ENCODE data around the gene TECTB.

DNA sequence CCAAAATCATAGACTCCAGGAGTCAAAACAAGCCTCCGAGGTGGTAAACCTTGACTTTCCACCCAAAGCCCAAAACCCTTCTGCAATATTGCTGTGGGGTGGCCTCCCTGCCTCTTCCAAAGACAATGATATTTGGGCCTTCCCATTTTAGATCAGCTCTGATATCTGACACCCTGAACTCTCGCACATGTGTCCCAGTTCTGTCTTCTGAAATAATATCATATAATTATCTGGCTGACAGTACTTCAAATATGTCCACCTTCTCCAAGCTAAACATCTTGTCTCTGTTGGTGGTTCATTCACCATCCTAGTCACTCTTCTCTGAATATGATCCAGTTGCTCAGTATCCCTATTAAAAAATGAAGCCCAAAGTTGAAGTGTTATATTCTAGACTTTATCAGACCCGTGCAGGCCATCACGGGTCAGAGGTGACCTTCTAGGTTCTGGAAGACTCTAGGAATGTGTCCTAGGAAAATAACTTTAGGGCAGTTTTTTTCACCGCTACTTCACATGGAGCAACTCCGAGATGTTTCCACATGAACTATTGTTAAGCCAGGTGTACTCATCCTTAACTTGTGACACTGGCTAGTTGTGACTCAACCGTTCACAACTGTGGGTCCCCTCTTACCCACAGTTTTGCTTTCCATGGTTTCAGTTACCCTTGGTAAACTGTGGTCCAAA lies 6.3 kb downstream of the TECTB start:
- TF ChIP-seq, protein P1, sequence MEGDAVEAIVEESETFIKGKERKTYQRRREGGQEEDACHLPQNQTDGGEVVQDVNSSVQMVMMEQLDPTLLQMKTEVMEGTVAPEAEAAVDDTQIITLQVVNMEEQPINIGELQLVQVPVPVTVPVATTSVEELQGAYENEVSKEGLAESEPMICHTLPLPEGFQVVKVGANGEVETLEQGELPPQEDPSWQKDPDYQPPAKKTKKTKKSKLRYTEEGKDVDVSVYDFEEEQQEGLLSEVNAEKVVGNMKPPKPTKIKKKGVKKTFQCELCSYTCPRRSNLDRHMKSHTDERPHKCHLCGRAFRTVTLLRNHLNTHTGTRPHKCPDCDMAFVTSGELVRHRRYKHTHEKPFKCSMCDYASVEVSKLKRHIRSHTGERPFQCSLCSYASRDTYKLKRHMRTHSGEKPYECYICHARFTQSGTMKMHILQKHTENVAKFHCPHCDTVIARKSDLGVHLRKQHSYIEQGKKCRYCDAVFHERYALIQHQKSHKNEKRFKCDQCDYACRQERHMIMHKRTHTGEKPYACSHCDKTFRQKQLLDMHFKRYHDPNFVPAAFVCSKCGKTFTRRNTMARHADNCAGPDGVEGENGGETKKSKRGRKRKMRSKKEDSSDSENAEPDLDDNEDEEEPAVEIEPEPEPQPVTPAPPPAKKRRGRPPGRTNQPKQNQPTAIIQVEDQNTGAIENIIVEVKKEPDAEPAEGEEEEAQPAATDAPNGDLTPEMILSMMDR (IDR thresholded peaks at IDR 0.05): no peak
- TF ChIP-seq GRHL2 (CRISPR knock-in tag; IDR thresholded peaks at IDR 0.05; ENCODE audit: insufficient replicate concordance, severe bottlenecking) (no peak), CREB1 (CRISPR knock-in tag; IDR thresholded peaks at IDR 0.05) (no peak), NR2C2 (CRISPR knock-in tag; IDR thresholded peaks at IDR 0.05) (no peak), ZNF396 (CRISPR knock-in tag; IDR thresholded peaks at IDR 0.05; ENCODE audit: borderline replicate concordance) (no peak), SMAD3 (CRISPR knock-in tag; IDR thresholded peaks at IDR 0.05; ENCODE audit: borderline replicate concordance) (no peak)
- TF ChIP-seq, protein P2, sequence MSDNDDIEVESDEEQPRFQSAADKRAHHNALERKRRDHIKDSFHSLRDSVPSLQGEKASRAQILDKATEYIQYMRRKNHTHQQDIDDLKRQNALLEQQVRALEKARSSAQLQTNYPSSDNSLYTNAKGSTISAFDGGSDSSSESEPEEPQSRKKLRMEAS (CRISPR knock-in tag; IDR thresholded peaks at IDR 0.05): no peak
